Dermis blood vessel endothelial cell (primary cell): ENCODE results near the gene ZDHHC17. TPM values are rescaled to one million over a fixed set of nuclear protein-coding genes. Genes with fewer than 3 reads are reported as not detected.
"Not testable (repeated sequence)": the region's sequence is repeated elsewhere in the genome, so short reads cannot be mapped to it uniquely, and the experiment has no call there.

Experiments
- DNase-seq: peaks from one replicate; pipeline ENCODE4 v3.0.0; 2010
- total RNA-seq: library from RNA; depleted of rRNA; stranded (reverse); fragments of >200 nt; gene quantifications from 2 replicates; pipeline ENCODE4 v1.2.3, GENCODE V29; 2014

Gene ZDHHC17
- total RNA-seq, 1 donor from 2014 or later, result 68.6 TPM

- peak; percentile 17 for DNase-seq
These were observed 4.7 kb downstream of the ZDHHC17 start for GRCh38 chr12:76768576-76768975.

GRCh38 chr12:76777765-76778216 is 13.9 kb downstream of the ZDHHC17 start:
- DNase-seq, result no peak

GRCh38 chr12:76778364-76778763 is 14.4 kb downstream of the ZDHHC17 start:
- DNase-seq, result no peak

DNA sequence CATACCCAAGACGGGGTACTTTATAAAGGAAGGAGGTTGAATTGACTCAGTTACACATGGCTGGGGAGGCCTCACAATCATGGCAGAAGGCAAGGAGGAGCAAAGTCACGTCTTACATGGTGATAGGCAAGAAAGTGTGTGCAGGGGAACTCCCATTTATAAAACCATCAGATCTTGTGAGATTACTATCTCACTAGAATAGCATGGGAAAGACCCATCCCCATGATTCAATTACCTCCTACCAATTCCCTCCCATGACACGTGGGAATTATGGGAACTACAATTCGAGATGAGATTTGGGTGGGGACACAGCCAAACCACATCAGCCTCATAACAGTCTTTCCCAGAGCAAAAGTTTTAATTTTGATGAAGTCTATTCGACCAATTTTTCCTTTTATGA is 15.4 kb downstream of the ZDHHC17 start:
- not testable (repeated sequence) for DNase-seq

DNA sequence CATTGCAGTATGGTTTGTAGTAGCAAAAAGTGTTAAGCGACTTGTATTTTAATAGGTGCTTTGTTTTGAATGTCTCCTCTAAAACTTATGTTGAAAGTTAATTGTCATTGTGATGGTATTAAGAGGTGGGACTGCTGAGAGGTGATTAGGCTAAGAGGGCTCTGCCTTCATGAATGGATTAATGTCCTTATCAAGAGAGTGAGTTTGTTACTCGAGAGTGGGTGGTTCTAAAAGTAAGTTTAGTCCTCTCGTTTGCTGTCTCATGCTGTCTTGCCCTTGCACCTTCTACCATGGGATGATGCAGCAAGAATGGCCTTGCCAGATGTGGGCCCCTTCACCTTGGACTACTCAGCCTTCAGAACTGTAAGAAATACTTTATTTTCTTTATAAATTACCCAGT is 17.4 kb downstream of the ZDHHC17 start:
- no peak for DNase-seq

DNA sequence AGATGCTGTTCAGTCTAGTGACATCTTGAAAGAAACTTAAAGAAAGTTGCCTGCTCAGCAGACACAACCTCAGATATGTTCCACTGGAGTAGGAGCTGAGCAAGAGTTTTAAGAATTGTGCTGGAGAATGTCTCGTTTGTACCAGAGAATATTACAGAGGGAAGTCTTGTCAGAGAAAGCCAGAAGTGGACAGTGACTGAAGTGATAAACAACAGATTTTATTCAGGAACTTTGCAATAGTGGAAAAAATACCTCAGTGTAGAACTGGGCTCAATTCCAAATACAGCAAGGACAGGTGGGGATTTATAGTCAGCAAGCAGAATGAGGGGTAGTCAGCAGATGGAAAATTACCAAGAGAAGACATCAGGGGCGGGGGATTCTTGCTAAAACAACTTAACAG is 18.6 kb downstream of the ZDHHC17 start:
- peak; percentile 54 for DNase-seq

DNA sequence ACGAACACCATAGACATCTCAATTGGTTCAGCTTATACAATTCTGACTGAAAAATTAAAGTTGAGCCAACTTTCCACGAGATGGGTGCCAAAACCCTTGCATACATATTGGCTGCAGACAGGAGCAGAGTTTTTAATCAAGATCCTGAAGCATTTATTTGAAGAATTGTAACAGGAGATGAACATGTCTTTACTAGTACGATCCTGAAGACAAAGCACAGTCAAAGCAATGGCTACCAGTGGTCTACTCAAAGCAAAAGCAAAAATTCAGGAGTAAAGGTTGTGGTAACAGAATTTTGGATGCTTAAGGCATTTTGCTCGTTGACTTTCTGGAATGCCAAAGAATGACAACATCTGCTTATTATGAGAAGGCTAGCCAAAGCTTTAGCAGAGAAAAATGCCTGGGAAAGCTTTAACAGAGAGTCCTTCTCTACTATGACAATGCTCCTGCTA is 20.7 kb downstream of the ZDHHC17 start:
- DNase-seq, result no peak

GRCh38 chr12:76785407-76785806 is 21.5 kb downstream of the ZDHHC17 start:
- no peak for DNase-seq

DNA sequence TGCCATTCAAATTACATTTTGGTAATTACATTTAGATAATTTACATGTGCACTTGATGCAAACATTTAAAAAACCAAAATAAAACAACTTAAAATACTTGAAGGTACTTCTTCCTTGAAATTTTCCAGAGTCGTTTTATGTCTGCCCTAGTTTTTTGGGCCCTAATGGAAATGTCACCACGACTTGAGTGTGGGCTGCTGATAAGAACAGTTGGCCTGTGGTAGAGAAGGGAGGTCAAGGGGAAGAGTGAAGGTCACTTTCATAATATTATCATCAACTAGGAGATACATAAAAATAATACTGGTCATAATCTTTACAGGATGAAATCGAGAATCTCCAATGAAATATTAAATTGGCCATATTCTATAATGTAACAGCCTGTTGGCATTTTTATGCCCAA is 23.1 kb downstream of the ZDHHC17 start:
- no peak for DNase-seq

- no peak for DNase-seq
These were observed 23.8 kb downstream of the ZDHHC17 start for GRCh38 chr12:76787689-76788088.

- DNase-seq, result no peak
These were observed 25.6 kb downstream of the ZDHHC17 start for GRCh38 chr12:76789335-76790050.

GRCh38 chr12:76790564-76791552 is 26.9 kb downstream of the ZDHHC17 start:
- peak; percentile 42 for DNase-seq

DNA sequence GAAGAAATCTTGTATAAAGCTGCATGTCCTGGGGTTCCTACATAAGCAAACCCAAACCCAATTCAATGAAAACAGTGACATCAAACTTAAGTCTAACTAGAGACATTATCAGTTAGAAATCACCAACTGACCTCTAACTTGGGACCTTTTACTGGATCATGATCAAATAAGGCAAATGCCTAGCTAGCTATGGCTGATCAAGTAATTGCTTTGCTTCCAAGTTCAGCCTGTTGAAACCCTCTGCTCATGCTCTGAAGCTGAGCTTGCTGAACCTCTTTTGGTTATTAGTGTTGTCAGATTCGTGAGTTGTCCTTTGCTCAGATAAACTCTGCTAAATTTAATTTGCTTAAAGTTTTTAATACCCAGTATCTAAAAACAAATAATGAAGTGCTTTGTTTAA is 28.9 kb downstream of the ZDHHC17 start:
- no peak for DNase-seq

- no peak for DNase-seq
These were observed 34.9 kb downstream of the ZDHHC17 start for GRCh38 chr12:76798864-76799263.

DNA sequence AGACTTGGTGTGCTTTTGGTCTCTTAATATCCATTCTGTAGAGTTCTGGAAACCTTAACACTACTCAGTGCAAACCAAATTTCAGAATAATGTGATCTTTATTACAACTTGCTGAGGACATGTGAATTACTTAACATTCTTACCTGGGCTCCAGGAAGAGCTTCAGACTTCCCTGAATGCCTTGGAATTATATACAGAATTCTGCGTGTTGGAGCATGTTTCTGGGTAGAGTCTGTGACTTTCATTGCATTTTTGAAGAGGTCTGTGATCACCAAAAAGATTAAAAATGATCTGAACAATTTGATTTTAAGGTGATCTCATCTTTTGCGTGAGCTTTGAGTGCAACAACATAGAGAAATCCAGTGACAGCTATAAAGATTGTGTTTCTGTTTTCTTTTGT is 35.4 kb downstream of the ZDHHC17 start:
- DNase-seq, result no peak

- no peak for DNase-seq
These were observed 38.1 kb downstream of the ZDHHC17 start for GRCh38 chr12:76802060-76802459.

DNA sequence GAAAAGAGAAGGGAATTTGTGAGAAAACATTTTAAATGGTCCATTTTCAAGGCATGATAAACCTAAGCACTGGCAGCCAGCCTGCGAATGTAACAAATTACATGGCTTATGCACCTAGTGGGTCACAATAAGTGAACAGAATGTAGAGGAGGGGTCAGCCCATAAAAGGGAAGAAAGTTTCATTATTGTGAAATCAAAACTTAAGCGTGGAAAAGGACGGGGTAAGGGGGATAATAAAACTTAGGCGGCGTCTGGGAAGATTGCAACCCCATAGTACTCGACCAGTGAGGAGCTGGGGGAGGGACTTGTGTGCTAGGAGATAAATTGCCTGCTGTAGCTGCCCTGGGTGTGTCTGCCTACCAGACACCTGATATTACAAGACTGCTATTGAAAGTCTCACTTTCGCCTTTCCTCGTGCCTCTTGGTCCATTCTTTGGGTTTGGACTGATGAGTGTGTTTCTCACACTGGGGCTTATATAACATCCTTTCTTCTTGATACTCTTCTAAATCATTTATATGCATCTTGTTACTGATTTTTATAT is 40.6 kb downstream of the ZDHHC17 start:
- no peak for DNase-seq

DNA sequence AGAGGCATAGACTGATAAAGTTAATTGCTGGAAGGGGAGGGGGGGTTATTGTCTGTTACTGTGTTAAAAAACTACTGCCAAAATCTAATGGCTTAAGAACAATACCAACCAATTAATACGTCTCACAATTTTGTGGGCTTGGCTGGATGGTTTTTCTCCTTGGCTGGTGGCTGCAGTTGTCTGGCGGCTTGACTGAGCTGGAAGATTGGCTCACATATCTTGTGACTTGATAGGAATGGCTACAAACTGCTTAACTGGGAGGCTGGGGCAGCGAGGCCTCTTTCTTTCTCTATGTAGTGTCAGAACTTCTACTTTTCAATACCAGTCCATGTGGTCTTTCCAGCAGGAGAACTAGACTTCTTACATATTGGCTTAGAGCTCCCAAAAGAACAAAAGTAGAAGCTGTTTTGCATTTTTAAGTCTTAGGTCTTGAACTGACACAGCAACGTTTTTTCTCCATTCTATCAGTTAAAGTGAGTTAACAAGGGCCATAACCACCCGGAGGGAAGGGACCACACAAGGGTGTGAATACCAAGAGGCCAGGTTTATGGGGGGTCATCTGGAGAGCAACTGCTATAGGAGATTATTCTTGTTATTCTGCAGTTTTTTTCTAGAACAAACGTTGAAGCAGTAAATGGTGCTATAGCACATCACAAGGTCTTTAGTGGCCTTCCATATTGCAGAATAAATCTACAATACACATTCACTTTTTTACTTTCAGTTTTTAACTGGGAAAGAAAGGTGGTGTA is 46.9 kb downstream of the ZDHHC17 start:
- DNase-seq, result no peak

GRCh38 chr12:76811976-76812375 is 48.1 kb downstream of the ZDHHC17 start:
- no peak for DNase-seq

- no peak for DNase-seq
These were observed 49.4 kb downstream of the ZDHHC17 start for GRCh38 chr12:76813265-76813664.

DNA sequence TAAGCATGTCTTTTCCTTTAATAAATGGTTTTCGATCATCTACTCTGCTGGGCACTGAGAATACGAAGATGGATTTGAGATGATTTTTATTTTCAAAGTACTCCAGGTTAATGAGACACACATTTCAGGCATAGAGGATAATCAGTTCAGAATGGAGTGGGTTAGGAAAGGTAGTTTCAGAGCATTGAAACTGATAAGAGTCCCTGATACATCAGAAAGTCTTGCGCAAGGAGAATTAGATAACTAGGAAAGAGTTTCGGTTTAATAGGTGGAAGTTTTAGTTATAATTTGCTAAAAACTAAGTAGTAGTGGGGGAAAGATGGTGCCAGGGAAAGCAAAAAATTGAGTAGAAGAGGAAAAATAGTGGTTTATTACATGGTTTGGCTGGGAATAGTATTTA is 50.1 kb downstream of the ZDHHC17 start:
- no peak for DNase-seq

DNA sequence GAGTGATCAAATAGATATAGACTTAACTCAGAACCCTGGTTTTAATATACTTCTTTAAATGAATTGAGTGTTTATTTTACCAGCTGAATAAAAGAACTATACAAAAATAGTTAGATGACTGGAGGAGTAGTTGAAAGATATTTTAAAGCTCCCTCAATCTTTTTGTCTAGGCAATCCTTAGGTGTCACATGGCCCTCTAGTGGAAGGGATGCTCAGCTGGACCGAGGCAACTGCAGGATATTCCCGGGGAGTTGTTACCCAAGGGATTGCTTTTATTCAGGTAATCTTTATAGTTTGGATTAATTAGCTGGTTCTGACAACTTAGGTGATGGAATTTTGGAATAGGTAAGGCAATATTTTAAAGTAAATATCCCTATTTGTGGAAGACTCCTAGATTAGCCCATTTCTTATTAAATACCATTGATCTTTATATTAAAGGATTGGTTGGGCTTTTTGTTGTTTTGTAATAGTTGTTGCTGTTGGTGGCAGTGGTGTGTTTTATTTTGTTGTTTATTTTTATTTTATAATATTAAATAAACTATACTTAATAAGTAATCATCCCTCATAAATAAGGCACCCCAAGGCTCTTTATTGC is 57.1 kb downstream of the ZDHHC17 start:
- DNase-seq, result peak; percentile 42
